HEK293T (cell line): Measurements from ENCODE around the gene RIMBP2.

Experiments used
- ARNT ChIP-seq: fragments of 450-650 bp; IDR thresholded peaks from 2 replicates; pipeline ENCODE4 v1.6.1; 2017; ENCODE audit warnings: mild to moderate bottlenecking
- BHLHE40 ChIP-seq: fragments of 450-650 bp; IDR thresholded peaks from 2 replicates; pipeline ENCODE4 v1.6.1; 2016; ENCODE audit warnings: mild to moderate bottlenecking, moderate library complexity, borderline replicate concordance
- ELF4 ChIP-seq: fragments of 450-650 bp; IDR thresholded peaks from 2 replicates; pipeline ENCODE4 v1.6.1; 2017; ENCODE audit warnings: antibody characterized with exemption
- FOXA1 ChIP-seq: fragments of 450-650 bp; IDR thresholded peaks from 2 replicates; pipeline ENCODE4 v1.6.1; 2016; ENCODE audit warnings: mild to moderate bottlenecking
- FOXK2 ChIP-seq: fragments of 450-650 bp; IDR thresholded peaks from 2 replicates; pipeline ENCODE4 v1.6.1; 2016; ENCODE audit warnings: mild to moderate bottlenecking
- FOXM1 ChIP-seq: fragments of 450-650 bp; IDR thresholded peaks from 2 replicates; pipeline ENCODE4 v1.6.1; 2017; ENCODE audit warnings: mild to moderate bottlenecking, borderline replicate concordance
- HDGF ChIP-seq: fragments of 450-650 bp; IDR thresholded peaks from 2 replicates; pipeline ENCODE4 v1.6.1; 2017; ENCODE audit warnings: antibody characterized with exemption, borderline replicate concordance
- SP1 ChIP-seq: fragments of 450-650 bp; IDR thresholded peaks from 2 replicates; pipeline ENCODE4 v1.6.1; 2017
- SUZ12 ChIP-seq: fragments of 450-650 bp; IDR thresholded peaks from 2 replicates; pipeline ENCODE4 v1.6.1; 2016; ENCODE audit warnings: mild to moderate bottlenecking
- ZNF384 ChIP-seq: fragments of 450-650 bp; IDR thresholded peaks from 2 replicates; pipeline ENCODE4 v1.6.1; 2016
- TF ChIP-seq, protein P1 (sequence below): fragments of 450-650 bp; IDR thresholded peaks from 2 replicates; pipeline ENCODE4 v1.6.1; 2016

DNA sequence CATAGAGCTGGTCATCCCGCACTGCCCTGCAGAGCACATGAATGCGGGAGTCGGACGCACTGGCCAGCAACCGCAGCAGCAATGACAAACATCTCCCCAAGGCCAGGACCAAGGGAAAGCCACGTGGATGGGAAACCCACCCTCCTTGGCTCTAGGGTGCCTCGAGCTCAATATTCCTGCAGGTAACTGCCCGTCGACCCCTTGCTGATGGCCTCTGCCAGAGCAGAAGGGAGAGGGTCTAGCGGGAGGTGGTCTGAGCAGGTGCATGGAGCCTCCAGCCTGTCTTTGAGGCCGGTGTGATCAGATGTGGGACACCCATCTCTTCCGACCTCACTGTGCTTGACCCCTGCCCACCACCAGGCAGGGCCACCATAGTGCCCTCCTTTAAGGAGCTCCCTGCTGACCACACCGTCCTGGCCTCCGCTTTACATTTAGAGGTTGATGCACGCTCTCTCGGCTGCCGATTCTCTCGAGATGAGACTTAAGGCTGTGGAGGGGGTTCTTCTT is 288.7 kb downstream of the RIMBP2 start:
- TF ChIP-seq ZNF384: no peak
- no peak for TF ChIP-seq FOXA1
- no peak for TF ChIP-seq HDGF
- TF ChIP-seq, protein P1, sequence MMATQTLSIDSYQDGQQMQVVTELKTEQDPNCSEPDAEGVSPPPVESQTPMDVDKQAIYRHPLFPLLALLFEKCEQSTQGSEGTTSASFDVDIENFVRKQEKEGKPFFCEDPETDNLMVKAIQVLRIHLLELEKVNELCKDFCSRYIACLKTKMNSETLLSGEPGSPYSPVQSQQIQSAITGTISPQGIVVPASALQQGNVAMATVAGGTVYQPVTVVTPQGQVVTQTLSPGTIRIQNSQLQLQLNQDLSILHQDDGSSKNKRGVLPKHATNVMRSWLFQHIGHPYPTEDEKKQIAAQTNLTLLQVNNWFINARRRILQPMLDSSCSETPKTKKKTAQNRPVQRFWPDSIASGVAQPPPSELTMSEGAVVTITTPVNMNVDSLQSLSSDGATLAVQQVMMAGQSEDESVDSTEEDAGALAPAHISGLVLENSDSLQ: no peak
- TF ChIP-seq SUZ12: no peak
- TF ChIP-seq ELF4: no peak
- TF ChIP-seq FOXM1: no peak
- no peak for TF ChIP-seq SP1
- TF ChIP-seq ARNT: no peak
- TF ChIP-seq BHLHE40: no peak
- no peak for TF ChIP-seq FOXK2
